MM.1S (cell line): ENCODE measurements around the gene RTCA.
"Not testable (repeated sequence)": the region's sequence is repeated elsewhere in the genome, so short reads cannot be mapped to it uniquely, and the experiment has no call there.

Source experiments
- DNase-seq: peaks from one replicate; pipeline ENCODE4 v3.0.0-alpha.2; 2015
- H2AFZ ChIP-seq: fragments of 300-600 bp; sonication (generic); 2 replicates; pipeline ENCODE4 v1.6.0; 2016; ENCODE audit warnings: antibody characterized with exemption, low read length
- H3F3A ChIP-seq: fragments of 300-600 bp; sonication (generic); 2 replicates; pipeline ENCODE4 v1.6.1; 2016; ENCODE audit warnings: mild to moderate bottlenecking, antibody characterized with exemption, low read length, moderate library complexity, mixed read lengths; ENCODE audit not compliant: insufficient read depth
- H3K27ac ChIP-seq: fragments of 300-600 bp; sonication (generic); 2 replicates; pipeline ENCODE4 v1.5.1; 2016; ENCODE audit warnings: mild to moderate bottlenecking, low read length
- H3K27me3 ChIP-seq: fragments of 300-600 bp; sonication (generic); replicated peaks from 2 replicates; pipeline ENCODE4 v1.6.0; 2016; ENCODE audit warnings: low read length; ENCODE audit not compliant: insufficient read depth
- H3K36me3 ChIP-seq: fragments of 300-600 bp; sonication (generic); replicated peaks from 2 replicates; pipeline ENCODE4 v1.6.1; 2016; ENCODE audit warnings: mild to moderate bottlenecking, low read length, mixed read lengths; ENCODE audit not compliant: insufficient read depth
- H3K4me1 ChIP-seq: fragments of 300-600 bp; sonication (generic); 2 replicates; pipeline ENCODE4 v1.6.1; 2016; ENCODE audit warnings: low read length, mixed read lengths
- H3K4me2 ChIP-seq: fragments of 300-600 bp; sonication (generic); 2 replicates; pipeline ENCODE4 v1.6.0; 2016; ENCODE audit warnings: low read depth, low read length
- H3K4me3 ChIP-seq: fragments of 300-600 bp; sonication (generic); 2 replicates; pipeline ENCODE4 v1.5.1; 2016; ENCODE audit warnings: low read length, mixed read lengths
- H3K79me2 ChIP-seq: fragments of 300-600 bp; sonication (generic); 2 replicates; pipeline ENCODE4 v1.6.1; 2016; ENCODE audit warnings: mixed run types, low read length, mixed read lengths
- H3K9ac ChIP-seq: fragments of 300-600 bp; sonication (generic); 2 replicates; pipeline ENCODE4 v1.6.1; 2016; ENCODE audit warnings: low read length, mixed read lengths
- H3K9me2 ChIP-seq: fragments of 300-600 bp; sonication (generic); replicated peaks from 2 replicates; pipeline ENCODE4 v1.6.1; 2016; ENCODE audit warnings: mild to moderate bottlenecking, low read length, mixed read lengths; ENCODE audit not compliant: insufficient read depth
- H3K9me3 ChIP-seq: fragments of 300-600 bp; sonication (generic); replicated peaks from 2 replicates; pipeline ENCODE4 v1.6.1; 2016; ENCODE audit warnings: mild to moderate bottlenecking, low read length, mixed read lengths; ENCODE audit not compliant: insufficient read depth
- H4K20me1 ChIP-seq: fragments of 300-600 bp; sonication (generic); 2 replicates; pipeline ENCODE4 v1.6.1; 2016; ENCODE audit warnings: mild to moderate bottlenecking, low read length, moderate library complexity, mixed read lengths; ENCODE audit not compliant: insufficient read depth
- EZH2 ChIP-seq: fragments of 300-600 bp; sonication (generic); optimal IDR thresholded peaks from 2 replicates; pipeline ENCODE3; 2017; ENCODE audit warnings: low read depth, mild to moderate bottlenecking, antibody characterized with exemption, low read length, mixed read lengths
- EZH2phosphoT487 ChIP-seq: fragments of 300-600 bp; sonication (generic); IDR thresholded peaks from 2 replicates; pipeline ENCODE4 v1.6.1; 2018; ENCODE audit warnings: antibody characterized with exemption, low read length
- TF ChIP-seq, protein P1 (sequence below): fragments of 300-600 bp; sonication (generic); IDR thresholded peaks from 2 replicates; pipeline ENCODE4 v1.5.1; 2016; ENCODE audit warnings: antibody characterized with exemption, low read length, mixed read lengths

Gene RTCA

DNA sequence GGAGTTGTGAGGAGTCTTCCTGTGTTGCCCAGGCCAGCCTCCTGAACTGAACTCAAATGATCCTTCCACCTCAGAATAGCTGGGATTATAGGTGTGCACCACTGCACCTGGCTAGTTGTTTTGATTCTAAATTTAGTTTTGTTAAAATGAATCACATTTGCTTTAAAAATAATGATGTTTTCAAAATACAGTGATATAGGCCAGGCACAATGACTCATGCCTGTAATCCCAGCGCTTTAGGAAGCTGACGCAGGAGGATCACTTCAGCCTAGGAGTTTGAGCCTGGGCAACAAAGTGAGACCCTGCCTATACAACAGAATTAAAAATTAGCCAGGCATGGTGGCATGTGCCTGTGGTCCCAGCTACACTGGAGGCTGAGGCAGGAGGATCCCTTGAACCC lies 24.3 kb downstream of the RTCA start:
- H2AFZ ChIP-seq, result no peak overlapping the region
- no peak overlapping the region for H3K27ac ChIP-seq
- no peaks in the 10 kb centered on the region for H3K27me3 ChIP-seq
- no peaks in the 10 kb centered on the region for H3K9me2 ChIP-seq
- H3K4me3 ChIP-seq, result no peak overlapping the region
- no peak overlapping the region for H3K9ac ChIP-seq
- TF ChIP-seq EZH2 (no peak), EZH2phosphoT487 (no peak)
- TF ChIP-seq, protein P1, sequence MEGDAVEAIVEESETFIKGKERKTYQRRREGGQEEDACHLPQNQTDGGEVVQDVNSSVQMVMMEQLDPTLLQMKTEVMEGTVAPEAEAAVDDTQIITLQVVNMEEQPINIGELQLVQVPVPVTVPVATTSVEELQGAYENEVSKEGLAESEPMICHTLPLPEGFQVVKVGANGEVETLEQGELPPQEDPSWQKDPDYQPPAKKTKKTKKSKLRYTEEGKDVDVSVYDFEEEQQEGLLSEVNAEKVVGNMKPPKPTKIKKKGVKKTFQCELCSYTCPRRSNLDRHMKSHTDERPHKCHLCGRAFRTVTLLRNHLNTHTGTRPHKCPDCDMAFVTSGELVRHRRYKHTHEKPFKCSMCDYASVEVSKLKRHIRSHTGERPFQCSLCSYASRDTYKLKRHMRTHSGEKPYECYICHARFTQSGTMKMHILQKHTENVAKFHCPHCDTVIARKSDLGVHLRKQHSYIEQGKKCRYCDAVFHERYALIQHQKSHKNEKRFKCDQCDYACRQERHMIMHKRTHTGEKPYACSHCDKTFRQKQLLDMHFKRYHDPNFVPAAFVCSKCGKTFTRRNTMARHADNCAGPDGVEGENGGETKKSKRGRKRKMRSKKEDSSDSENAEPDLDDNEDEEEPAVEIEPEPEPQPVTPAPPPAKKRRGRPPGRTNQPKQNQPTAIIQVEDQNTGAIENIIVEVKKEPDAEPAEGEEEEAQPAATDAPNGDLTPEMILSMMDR, result no peak
- H3K4me1 ChIP-seq, result no peaks in the 10 kb centered on the region
- H3K79me2 ChIP-seq, result no peaks in the 10 kb centered on the region
- H3F3A ChIP-seq, result no peaks in the 10 kb centered on the region
- no peaks in the 10 kb centered on the region for H4K20me1 ChIP-seq
- no peak for DNase-seq
- H3K36me3 ChIP-seq, result no peaks in the 10 kb centered on the region
- H3K9me3 ChIP-seq, result no peaks in the 10 kb centered on the region
- no peak overlapping the region for H3K4me2 ChIP-seq

DNA sequence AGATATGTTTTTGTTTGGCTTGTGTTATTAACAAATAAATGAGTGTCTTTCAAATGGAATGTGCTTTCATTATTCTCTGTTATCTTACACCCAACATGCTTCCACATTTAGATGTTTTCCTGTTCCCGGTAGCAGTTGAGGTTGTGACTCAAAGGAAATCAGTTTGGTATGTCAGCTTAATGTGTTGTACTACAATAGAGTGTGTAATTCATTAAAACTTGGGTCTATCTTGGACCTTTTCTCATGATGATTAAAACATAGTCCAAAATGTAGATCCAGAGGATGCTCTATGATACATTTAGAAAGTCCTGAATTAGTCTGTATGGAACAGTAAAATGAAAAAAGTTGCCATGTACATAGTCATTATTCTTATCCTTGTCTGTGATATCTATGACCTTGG lies 26.7 kb downstream of the RTCA start:
- no peaks in the 10 kb centered on the region for H3K79me2 ChIP-seq
- H3K9ac ChIP-seq, result no peak overlapping the region
- no peaks in the 10 kb centered on the region for H3K9me3 ChIP-seq
- H3K36me3 ChIP-seq, result no peaks in the 10 kb centered on the region
- no peak overlapping the region for H3K27ac ChIP-seq
- H3K9me2 ChIP-seq, result no peaks in the 10 kb centered on the region
- TF ChIP-seq, protein P1, result no peak
- H3K4me1 ChIP-seq, result no peaks in the 10 kb centered on the region
- no peaks in the 10 kb centered on the region for H4K20me1 ChIP-seq
- no peak overlapping the region for H2AFZ ChIP-seq
- no peak overlapping the region for H3K4me3 ChIP-seq
- H3K4me2 ChIP-seq, result no peak overlapping the region
- H3F3A ChIP-seq, result no peaks in the 10 kb centered on the region
- DNase-seq, result no peak
- no peaks in the 10 kb centered on the region for H3K27me3 ChIP-seq

DNA sequence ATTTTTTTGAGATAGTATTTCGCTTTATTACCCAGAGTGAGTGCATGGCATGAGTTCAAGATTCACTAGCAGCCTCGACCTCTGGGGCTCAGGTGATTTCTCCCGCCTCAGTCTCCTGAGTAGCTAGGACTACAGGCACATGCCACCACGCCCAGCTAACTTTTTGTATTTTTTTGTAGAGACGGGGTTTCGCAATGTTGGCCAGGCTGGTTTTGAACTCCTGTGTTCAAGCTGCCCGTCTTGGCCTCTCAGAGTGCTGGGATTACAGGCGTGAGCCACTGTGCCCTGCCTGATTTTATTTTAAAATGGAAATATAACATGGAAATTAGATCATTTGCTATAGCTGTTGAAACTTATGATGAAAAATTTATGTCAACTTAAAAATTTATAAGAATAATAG lies 30.1 kb downstream of the RTCA start:
- no peak for DNase-seq
- Histone ChIP-seq H4K20me1 (no peaks in the 10 kb centered on the region), H3K4me1 (no peaks in the 10 kb centered on the region), H3K4me3 (no peak overlapping the region), H3K79me2 (no peaks in the 10 kb centered on the region), H3K9me3 (no peaks in the 10 kb centered on the region), H2AFZ (no peak overlapping the region), H3K27ac (no peak overlapping the region), H3K9me2 (no peaks in the 10 kb centered on the region), H3K36me3 (no peaks in the 10 kb centered on the region), H3F3A (no peaks in the 10 kb centered on the region), H3K9ac (no peak overlapping the region), H3K27me3 (no peaks in the 10 kb centered on the region), H3K4me2 (no peak overlapping the region)
- TF ChIP-seq EZH2 (no peak), EZH2phosphoT487 (no peak)
- TF ChIP-seq, protein P1, result no peak

DNA sequence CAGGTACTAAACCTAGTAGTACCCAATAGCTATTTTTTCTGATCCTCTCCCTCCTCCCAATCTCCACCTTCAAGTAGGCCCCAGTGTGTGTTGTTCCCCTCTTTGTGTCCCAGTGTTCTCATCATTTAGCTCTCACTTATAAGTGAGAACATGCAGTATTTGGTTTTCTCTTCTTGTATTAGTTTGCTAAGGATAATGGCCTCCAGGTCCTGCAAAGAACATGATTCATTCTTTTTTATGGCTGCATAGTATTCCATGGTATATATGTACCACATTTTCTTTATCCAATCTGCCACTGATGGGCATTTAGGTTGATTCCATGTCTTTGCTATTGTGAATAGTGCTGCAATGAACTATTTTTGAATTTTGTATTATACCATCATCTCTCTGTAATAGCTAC lies 31.0 kb downstream of the RTCA start:
- H3K79me2 ChIP-seq, DNase-seq, H3K27ac ChIP-seq, H3K9me2 ChIP-seq, H3K36me3 ChIP-seq, H3F3A ChIP-seq, H4K20me1 ChIP-seq, H2AFZ ChIP-seq, H3K9me3 ChIP-seq, H3K27me3 ChIP-seq, H3K9ac ChIP-seq, H3K4me1 ChIP-seq, H3K4me3 ChIP-seq, H3K4me2 ChIP-seq: not testable (repeated sequence)
